HG03342 (cell line): Measurements from ENCODE around the gene STXBP6.
"Not testable (repeated sequence)": the region's sequence is repeated elsewhere in the genome, so short reads cannot be mapped to it uniquely, and the experiment has no call there.

Experiments
- ATAC-seq: cut with Tn5 transposase; IDR thresholded peaks from one replicate; pipeline ENCODE4 v1.9.1; 2021; ENCODE audit warnings: mild to moderate bottlenecking, moderate library complexity; ENCODE audit not compliant: unreplicated experiment

Gene STXBP6

GRCh38 chr14:24813819-24814259, 236.1 kb downstream of the STXBP6 start:
- ATAC-seq: no peak

- no peak for ATAC-seq
These were observed 236.7 kb downstream of the STXBP6 start for GRCh38 chr14:24813089-24813815.

- ATAC-seq: no peak
These were observed 240.8 kb downstream of the STXBP6 start for GRCh38 chr14:24809135-24809534.

- ATAC-seq: no peak
These were observed 241.5 kb downstream of the STXBP6 start for GRCh38 chr14:24808412-24808811.

DNA sequence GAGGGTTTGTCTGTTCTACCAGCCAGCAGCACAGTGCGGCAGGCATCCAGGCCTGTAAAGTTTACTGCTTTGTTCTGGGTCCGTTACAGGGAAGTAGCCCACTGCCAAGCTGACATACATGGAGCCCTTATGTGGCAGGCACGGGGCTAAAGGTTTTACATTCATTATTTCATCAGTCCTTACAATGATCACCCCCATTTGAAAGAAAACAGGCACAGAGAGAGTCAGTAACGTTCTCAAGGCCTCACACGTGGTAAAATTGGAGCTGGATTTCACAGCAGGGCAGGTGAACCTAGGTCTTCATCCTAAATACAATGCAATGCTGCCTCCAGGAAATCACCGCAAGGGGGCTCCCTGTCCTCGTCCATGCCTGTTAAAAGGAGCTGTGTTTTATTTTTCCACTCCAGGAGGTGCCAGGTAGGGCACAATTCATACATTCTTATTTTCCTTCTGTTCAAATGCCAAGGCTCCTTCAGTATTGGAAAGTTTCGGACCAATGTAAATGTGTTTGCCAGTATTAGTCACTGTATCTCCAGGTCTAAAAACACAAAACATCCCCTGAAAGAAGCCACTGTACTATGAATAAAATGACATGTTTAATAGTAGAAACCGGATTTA, 243.8 kb downstream of the STXBP6 start:
- ATAC-seq: no peak

DNA sequence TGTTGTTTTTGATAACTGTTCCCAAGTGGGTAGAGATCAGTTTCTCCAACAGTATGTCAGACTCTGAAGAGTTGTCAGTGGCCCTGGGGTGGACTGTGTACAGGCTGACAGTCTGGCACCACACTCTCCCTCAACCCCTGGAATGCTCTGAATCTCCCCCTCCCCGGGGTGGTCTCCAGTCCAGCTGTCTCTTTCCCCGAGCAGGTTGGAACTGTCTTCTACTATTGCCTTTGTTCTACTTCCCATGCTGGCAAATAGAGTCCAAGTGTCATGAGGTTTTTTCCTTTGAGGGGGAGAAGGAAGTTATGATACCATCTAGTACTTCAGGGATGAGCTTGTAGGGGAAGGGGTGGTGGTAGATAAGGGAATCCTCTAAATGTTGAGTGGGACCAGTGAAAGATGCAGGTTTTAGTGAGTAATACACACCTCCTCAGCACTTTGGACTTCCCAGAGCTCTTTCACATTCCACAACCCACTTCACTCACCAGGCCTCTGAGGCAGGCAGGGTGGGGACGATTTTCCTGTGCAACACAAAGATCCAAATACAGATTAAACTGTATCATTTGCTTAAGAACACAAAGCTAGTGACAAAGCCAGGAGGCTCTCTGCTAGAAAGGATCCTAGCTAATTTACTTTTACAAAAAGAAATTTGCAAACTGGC, 245.3 kb downstream of the STXBP6 start:
- no peak for ATAC-seq

DNA sequence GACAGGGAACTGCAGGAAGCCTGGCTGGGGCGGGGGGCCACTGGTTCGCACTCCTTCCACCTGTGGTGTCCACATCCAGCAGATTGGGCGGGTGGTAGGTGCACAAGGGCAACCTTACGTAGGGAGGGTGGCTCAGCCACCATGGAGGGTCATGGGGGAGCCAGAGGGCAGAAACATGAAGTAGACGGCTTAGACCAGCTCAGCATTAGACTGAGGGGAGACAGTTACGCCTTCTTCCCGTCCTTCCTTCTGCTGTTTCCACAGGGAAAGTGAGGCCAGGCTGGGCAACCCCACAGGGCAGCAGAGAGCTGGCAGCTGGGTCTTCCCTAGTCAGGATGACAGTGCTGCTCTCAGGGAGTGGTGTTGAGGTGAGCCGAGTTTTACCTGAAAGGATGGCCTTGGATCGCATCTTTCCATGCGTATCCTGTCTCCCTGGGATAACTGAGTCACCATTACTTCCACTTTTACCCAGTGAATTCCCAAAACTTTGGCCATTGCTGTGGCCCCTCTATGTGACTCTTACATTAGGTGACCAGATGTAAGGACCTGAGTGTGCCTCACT, 245.9 kb downstream of the STXBP6 start:
- ATAC-seq: no peak

- ATAC-seq: not testable (repeated sequence)
These were observed 246.5 kb downstream of the STXBP6 start for GRCh38 chr14:24803426-24803825.

DNA sequence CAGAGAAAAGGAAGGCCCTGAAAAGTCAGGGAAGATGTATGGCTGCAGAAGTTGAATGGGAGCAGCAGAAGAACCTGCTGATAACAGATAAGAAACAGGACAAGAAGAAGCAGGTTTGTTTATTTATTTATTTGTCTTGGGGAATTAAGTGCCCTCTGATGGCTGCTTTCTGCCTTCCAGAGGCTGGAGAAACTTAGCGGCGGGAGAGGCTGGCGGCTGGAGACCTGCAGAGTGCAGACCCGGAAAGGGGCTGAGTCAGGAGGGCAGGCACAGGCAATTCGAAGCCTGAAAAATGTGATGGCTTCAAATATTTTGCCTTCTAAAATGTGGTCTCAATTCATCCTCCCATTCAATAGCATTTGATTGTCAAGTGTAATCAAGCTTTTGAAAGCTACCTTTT, 247.7 kb downstream of the STXBP6 start:
- no peak for ATAC-seq

DNA sequence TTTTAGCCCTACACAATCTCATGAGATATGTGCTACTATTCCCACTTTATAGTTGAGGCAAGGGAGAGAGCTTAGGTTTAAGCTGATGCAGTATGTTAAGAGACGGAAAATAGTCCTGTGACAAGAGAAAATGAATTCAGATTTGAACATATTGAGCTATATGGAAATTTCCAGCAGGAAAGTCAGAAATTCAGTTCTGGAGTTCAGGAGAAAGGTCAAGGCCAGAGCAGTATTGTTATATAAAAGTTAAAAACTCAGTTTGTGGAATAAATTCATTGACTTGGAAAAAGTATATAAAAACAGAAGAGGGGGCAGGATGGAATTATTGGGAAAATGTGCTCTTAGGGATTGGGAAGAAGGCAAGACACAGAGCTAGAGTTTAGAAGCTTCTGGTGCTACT, 248.9 kb downstream of the STXBP6 start:
- no peak for ATAC-seq

- ATAC-seq: no peak
These were observed 251.0 kb downstream of the STXBP6 start for GRCh38 chr14:24798911-24799462.

GRCh38 chr14:24795406-24795805, 254.5 kb downstream of the STXBP6 start:
- no peak for ATAC-seq

DNA sequence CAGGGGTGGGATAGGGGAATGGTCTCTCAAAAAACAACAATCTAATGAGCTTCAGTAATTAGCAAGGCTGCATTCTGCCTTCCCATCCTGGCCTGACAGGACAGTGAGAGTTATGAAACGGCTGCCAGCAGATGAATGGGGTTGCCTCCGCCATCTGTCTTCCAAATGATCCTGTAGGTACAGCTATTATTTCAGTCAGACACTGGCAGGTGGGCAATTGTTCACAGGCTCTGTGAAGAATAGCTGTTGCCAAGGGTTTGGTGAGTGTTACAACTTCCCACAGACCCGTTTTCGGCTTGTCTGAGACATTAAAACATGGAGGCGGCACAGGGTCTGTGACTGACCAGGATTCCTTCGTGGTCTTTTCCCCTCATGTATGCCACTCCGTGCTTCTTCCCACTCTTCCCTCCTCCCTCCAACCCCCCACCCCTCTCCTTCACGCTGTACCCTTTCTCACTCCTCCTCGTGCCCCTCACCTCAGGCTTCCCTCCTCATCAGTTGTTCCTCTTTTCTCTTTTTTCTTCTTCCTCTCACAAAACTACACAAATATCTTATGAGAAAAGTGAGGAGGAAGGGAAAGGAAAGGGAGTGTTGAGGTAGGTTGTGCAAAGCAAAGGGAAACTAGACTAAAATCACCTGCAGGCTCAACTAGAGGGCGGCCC, 255.2 kb downstream of the STXBP6 start:
- ATAC-seq: no peak

GRCh38 chr14:24790196-24790595, 259.8 kb downstream of the STXBP6 start:
- ATAC-seq: no peak

- no peak for ATAC-seq
These were observed 260.5 kb downstream of the STXBP6 start for GRCh38 chr14:24789378-24789884.

- ATAC-seq: no peak
These were observed 264.2 kb downstream of the STXBP6 start for GRCh38 chr14:24785698-24786097.

- ATAC-seq: no peak
These were observed 265.0 kb downstream of the STXBP6 start for GRCh38 chr14:24784981-24785380.

DNA sequence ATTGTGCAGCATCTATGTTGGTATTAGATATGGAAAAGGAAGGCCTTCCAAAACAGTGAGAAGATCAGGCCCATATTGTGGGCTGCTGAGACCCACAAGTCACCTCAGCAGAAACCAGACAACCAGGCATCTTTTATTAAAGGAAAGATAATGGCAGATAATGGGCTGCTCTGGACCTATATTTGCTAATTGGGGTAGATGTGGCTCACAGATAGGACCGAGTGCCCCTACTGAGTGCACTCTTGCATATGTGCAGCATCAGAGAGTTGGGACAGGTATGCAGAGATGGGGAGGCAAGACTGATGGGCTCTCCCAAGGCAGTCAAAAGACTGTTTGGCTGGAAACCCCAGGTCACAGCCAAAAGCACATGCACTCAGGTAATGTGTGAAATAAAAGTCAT, 266.2 kb downstream of the STXBP6 start:
- no peak for ATAC-seq

DNA sequence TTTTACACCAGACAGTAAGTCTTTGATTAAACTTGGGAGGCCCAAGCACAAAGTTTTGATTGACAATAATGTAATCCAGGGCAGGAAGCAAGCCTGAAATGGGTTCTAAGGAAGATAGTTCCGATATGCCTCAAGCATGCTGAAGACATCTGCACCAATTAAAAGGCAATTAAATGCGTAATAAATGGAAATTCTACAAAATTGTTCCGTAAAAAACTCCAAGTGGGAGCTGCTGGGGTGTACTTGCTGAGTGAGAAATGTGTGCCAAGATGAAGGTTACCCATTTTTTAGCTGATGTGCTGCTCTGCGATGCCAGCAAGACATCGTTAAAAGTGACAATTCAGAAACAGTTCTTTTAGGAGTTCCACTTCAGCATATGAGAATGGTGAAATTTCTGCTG, 269.7 kb downstream of the STXBP6 start:
- ATAC-seq: no peak

- no peak for ATAC-seq
These were observed 272.3 kb downstream of the STXBP6 start for GRCh38 chr14:24777678-24778077.

- ATAC-seq: no peak
These were observed 274.0 kb downstream of the STXBP6 start for GRCh38 chr14:24775950-24776349.
